GM12878 (cell line): ENCODE measurements around the gene PURA. TPM values are rescaled to one million over a fixed set of nuclear protein-coding genes. Genes with fewer than 3 reads are reported as not detected.

ENCODE experiments used
- ATAC-seq: fragments of 200-7000 bp; cut with Tn5 transposase; 3 replicates; pipeline ENCODE4 v1.9.1; 2020; ENCODE audit warnings: mild to moderate bottlenecking, moderate library complexity
- BruUV-seq: library from RNA; stranded (reverse); fragments of 400-500 nt; replicated peaks from 2 replicates; lab custom pipeline; 2021; lab: Mats Ljungman, UMichigan
- CTCF ChIA-PET: fragments of 300-600 bp; sonication (Branson Sonifier 250); formaldehyde crosslinking; extraction: SDS; loops from one replicate; lab custom pipeline; 2021; ENCODE audit warnings: inconsistent platforms; lab: Yijun Ruan, JAX
- POLR2A ChIA-PET: fragments of 350-600 bp; formaldehyde crosslinking; extraction: SDS; loops from one replicate; lab custom pipeline; 2021; ENCODE audit warnings: inconsistent platforms; lab: Charles Lee
- RAD21 ChIA-PET: fragments of 300-600 bp; sonication (Branson Sonifier 250); formaldehyde crosslinking; loops from one replicate; lab custom pipeline; 2023; ENCODE audit warnings: antibody characterized with exemption; ENCODE audit not compliant: unreplicated experiment; lab: Charles Lee
- SMC1A ChIA-PET: fragments of 300-600 bp; sonication (Branson Sonifier 250); formaldehyde crosslinking; loops from one replicate; lab custom pipeline; 2023; ENCODE audit not compliant: unreplicated experiment, uncharacterized antibody; lab: Charles Lee
- DNase-seq: peaks from one replicate; pipeline ENCODE4 v3.0.0-alpha.2; 2011; ENCODE audit warnings: low read depth, low spot score
- FAIRE-seq: peaks from 3 replicates; lab custom pipeline; 2011; peaks lifted over from hg19 to GRCh38; lab: Jason Lieb, UNC
- H2AFZ ChIP-seq: 2 replicates; pipeline ENCODE4 v1.6.0; 2011; ENCODE audit warnings: low read depth, low read length, control low read depth; ENCODE audit not compliant: control insufficient read depth
- H3K27ac ChIP-seq: 2 replicates; pipeline ENCODE4 v1.5.1; 2011; ENCODE audit warnings: control low read depth; ENCODE audit not compliant: control insufficient read depth, insufficient read depth
- H3K27me3 ChIP-seq, 2 experiments: replicated peaks in 1 of 2; 2 replicates each; pipeline versions ENCODE4 v1.6.0 to v1.6.1; 2011; ENCODE audit warnings: low read length in 1 of 2; ENCODE audit not compliant: control insufficient read depth in 2 of 2, insufficient read depth in 2 of 2
- H3K36me3 ChIP-seq, 2 experiments: 2 replicates each; pipeline ENCODE4 v1.5.1; 2011; ENCODE audit warnings: low read length in 1 of 2; ENCODE audit not compliant: control insufficient read depth in 2 of 2, insufficient read depth in 2 of 2
- H3K4me1 ChIP-seq: 2 replicates; pipeline ENCODE4 v1.6.1; 2011; ENCODE audit warnings: mild to moderate bottlenecking, low read length, moderate library complexity, mixed read lengths; ENCODE audit not compliant: control insufficient read depth, insufficient read depth
- H3K4me2 ChIP-seq: 2 replicates; pipeline ENCODE4 v1.6.0; 2011; ENCODE audit warnings: control low read depth; ENCODE audit not compliant: control insufficient read depth, insufficient read depth
- H3K4me3 ChIP-seq: fragments of 200-600 bp; sonication (generic); 2 replicates; pipeline ENCODE4 v1.5.1; 2016
- H3K79me2 ChIP-seq: 2 replicates; pipeline ENCODE4 v1.6.0; 2011; ENCODE audit warnings: low read length; ENCODE audit not compliant: control insufficient read depth, insufficient read depth
- H3K9ac ChIP-seq: 2 replicates; pipeline ENCODE4 v1.8.0; 2011; ENCODE audit warnings: low read length, control low read depth, mixed read lengths; ENCODE audit not compliant: control insufficient read depth, insufficient read depth
- H3K9me3 ChIP-seq: replicated peaks from 3 replicates; pipeline ENCODE4 v1.5.1; 2011; ENCODE audit warnings: mild to moderate bottlenecking, low read length; ENCODE audit not compliant: control insufficient read depth, insufficient read depth
- H4K20me1 ChIP-seq: 2 replicates; pipeline ENCODE4 v1.6.0; 2011; ENCODE audit not compliant: control insufficient read depth, insufficient read depth
- CEBPZ ChIP-seq: fragments of 150-350 bp; IDR thresholded peaks from 2 replicates; pipeline ENCODE4 v1.6.1; 2016; ENCODE audit warnings: low read depth, low read length
- CREM ChIP-seq: IDR thresholded peaks from 2 replicates; pipeline ENCODE4 v1.6.1; 2014; ENCODE audit warnings: antibody characterized with exemption, low read depth
- E4F1 ChIP-seq: fragments of 450-650 bp; IDR thresholded peaks from 2 replicates; pipeline ENCODE4 v1.6.1; 2018; ENCODE audit warnings: borderline replicate concordance, mild to moderate bottlenecking; ENCODE audit not compliant: partially characterized antibody
- NFIC ChIP-seq: IDR thresholded peaks from 2 replicates; pipeline ENCODE4 v1.6.1; 2012; ENCODE audit warnings: low read depth, mild to moderate bottlenecking, inconsistent platforms, low read length, moderate library complexity
- PRDM15 ChIP-seq: fragments of 450-650 bp; formaldehyde crosslinking; IDR thresholded peaks from 2 replicates; pipeline ENCODE4 v1.4.0; 2020; ENCODE audit warnings: mild to moderate bottlenecking, moderate library complexity
- RAD21 ChIP-seq: IDR thresholded peaks from 2 replicates; pipeline ENCODE4 v1.6.1; 2011; ENCODE audit warnings: mild to moderate bottlenecking, low read depth, low read length, moderate library complexity; ENCODE audit not compliant: insufficient read depth
- RAD51 ChIP-seq: fragments of 450-650 bp; IDR thresholded peaks from 2 replicates; pipeline ENCODE4 v1.6.1; 2016; ENCODE audit warnings: moderate library complexity, mild to moderate bottlenecking, inconsistent platforms
- STAT1 ChIP-seq: fragments of 450-650 bp; conservative IDR thresholded peaks from 2 replicates; pipeline ENCODE4 v1.6.1; 2014; ENCODE audit warnings: antibody characterized with exemption, mild to moderate bottlenecking
- ZNF274 ChIP-seq: IDR thresholded peaks from one replicate; pipeline ENCODE4 v1.8.0; 2011; ENCODE audit not compliant: insufficient read length, insufficient read depth
- WGBS: methylation state at CpG from one replicate; pipeline ENCODE4 v1.1.6; 2016; ENCODE audit warnings: low lambda C conversion rate; ENCODE audit not compliant: insufficient replicate concordance, insufficient coverage; ENCODE audit errors: missing lambda C conversion rate; 5-methylcytosine and 5-hydroxymethylcytosine counted together
- in situ Hi-C: fragments of 300-500 bp; cut with MboI; formaldehyde crosslinking; loops from 9 replicates; pipeline ENCODE4 v1.14.3; 2018; ENCODE audit warnings: mixed read lengths
- intact Hi-C: fragments of 100-400 bp; cut with micrococcal nuclease; formaldehyde crosslinking; loops from one replicate; pipeline ENCODE4 v1.14.2; 2022; ENCODE audit not compliant: unreplicated experiment
- polyA plus RNA-seq, 11 experiments: library from polyadenylated mRNA; depleted of rRNA in 4 of 11; unstranded in 6 of 11; stranded (reverse) in 5 of 11; fragments of >200 nt; fragmentation: Nextera tagmentation in 4 of 11; fragmentation: Illumina TruSeq in 1 of 11; extraction: Ambion mirVana in 4 of 11; extraction: Trizol in 1 of 11; gene quantifications; 1 replicate in 1 of 11; 2 replicates in 10 of 11; pipeline versions ENCODE4 v1.2.1 to v1.2.3, GENCODE V29; 2011 to 2016; ENCODE audit warnings: inconsistent platforms in 2 of 11, missing spikeins in 2 of 11, low read depth in 1 of 11
- total RNA-seq, 4 experiments: library from RNA; depleted of rRNA in 3 of 4; stranded (reverse); fragments of >200 nt in 3 of 4; fragmentation: Illumina TruSeq in 1 of 4; extraction: Trizol in 1 of 4; gene quantifications; 2 replicates each; pipeline versions ENCODE4 v1.2.1 to v1.2.3, GENCODE V29; 2013 to 2021
- TF ChIP-seq, protein P1 (sequence below): IDR thresholded peaks from 2 replicates; pipeline ENCODE4 v1.6.1; 2011; ENCODE audit warnings: low read depth, mild to moderate bottlenecking, low read length, moderate library complexity, borderline replicate concordance; ENCODE audit errors: extremely low read depth

PURA gene
- total and polyA plus RNA-seq, 10 of the 15 experiments (the other 5 are each of a cell fraction or from before 2014, with no cell fraction given), result 3.3 to 11.8 (median 5.8) TPM

DNA sequence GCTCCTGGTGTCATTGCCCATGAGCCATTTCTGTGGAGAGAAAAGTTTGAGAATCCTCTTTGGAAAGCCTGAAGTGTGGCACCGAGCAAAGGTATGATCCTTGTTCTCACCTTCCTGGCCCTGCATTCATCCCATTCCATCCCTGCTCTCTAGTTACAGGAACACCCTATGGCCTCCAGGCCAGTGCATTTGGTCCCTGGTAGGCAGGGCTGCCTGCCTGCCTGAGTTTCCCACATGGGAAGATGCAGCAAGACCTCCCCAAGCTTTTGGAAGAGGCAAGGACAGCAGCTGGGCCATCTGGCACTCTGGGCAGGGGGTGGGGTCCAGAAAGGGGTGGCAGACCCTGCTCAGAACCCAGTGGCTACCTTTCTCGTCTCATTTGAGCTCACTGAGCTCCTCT is 36.3 kb downstream of the PURA start:
- CTCF ChIA-PET, result interaction anchor here (0.6 to 19.8 kb wide), 2 partner anchors 77 to 116 kb away, joined by 3 to 353 read pairs; no protein-coding TSS in a partner anchor
- SMC1A ChIA-PET, result interaction anchor here (0.6 to 1.5 kb wide), 4 partner anchors 18 to 1350 kb away, joined by 3 to 4 read pairs (median 4); no protein-coding TSS in a partner anchor
- Histone ChIP-seq H3K79me2 (no peaks in the 10 kb centered on the region), H3K27ac (no peak overlapping the region), H2AFZ (no peak overlapping the region), H3K27me3 (peaks cover 5 to 6% of the 10 kb centered on the region in 2 experiments; a peak in 3 of 4 replicates), H3K36me3 (no peaks in the 10 kb centered on the region), H3K9me3 (no peaks in the 10 kb centered on the region), H3K9ac (no peak overlapping the region), H3K4me3 (no peak overlapping the region), H3K4me1 (peaks cover 4% of the 10 kb centered on the region; the same call in 1 of the 2 replicates), H4K20me1 (peaks cover 3% of the 10 kb centered on the region; the same call in 1 of the 2 replicates), H3K4me2 (no peak overlapping the region)
- ATAC-seq, result no peak
- in situ Hi-C loops (loop anchor here (5.0 kb wide), 1 partner anchor 68 kb away; no protein-coding TSS in a partner anchor), intact Hi-C loops (no loop called here)
- 46% methylated on average over 2 of the region's 2 CpGs for WGBS
- FAIRE-seq, result no peak
- POLR2A ChIA-PET, result no interaction called here
- BruUV-seq, result no TSS peak
- DNase-seq, result no peak
- RAD21 ChIA-PET, result interaction anchor here (1.0 to 1.4 kb wide), 2 partner anchors 10 to 74 kb away, joined by 3 to 4 read pairs; no protein-coding TSS in a partner anchor
- TF ChIP-seq CEBPZ (no peak), RAD51 (no peak), CREM (no peak), ZNF274 (no peak), PRDM15 (no peak), E4F1 (no peak), RAD21 (no peak), STAT1 (no peak), NFIC (no peak)
- TF ChIP-seq, protein P1, sequence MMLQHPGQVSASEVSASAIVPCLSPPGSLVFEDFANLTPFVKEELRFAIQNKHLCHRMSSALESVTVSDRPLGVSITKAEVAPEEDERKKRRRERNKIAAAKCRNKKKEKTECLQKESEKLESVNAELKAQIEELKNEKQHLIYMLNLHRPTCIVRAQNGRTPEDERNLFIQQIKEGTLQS, result no peak
